Hematopoietic multipotent progenitor cell treated with erythropoietin and hydrocortisone succinate and interleukin-3 and kit ligand, for 8 days (in vitro differentiated cells): ENCODE results near the gene IFT20.

Experiments
- DNase-seq: peaks from one replicate; pipeline ENCODE4 v3.0.0-alpha.2; 2015

IFT20 gene

GRCh38 chr17:28335201-28335958, at the start of gene IFT20, which contains the start of gene TNFAIP1:
IFT20 (minus strand) TSS chr17:28335472; CDS start chr17:28331985, 3,487 bp downstream.
TNFAIP1 (plus strand) TSS chr17:28335761; CDS start chr17:28339522, 3,761 bp downstream.
- peak; percentile 99 for DNase-seq

GRCh38 chr17:28385037-28385400, 49.7 kb upstream of the IFT20 start:
- no peak for DNase-seq

- DNase-seq, result peak; percentile 69
Observed at GRCh38 chr17:28384281-28385036, 49.2 kb upstream of the IFT20 start.

GRCh38 chr17:28381141-28381825, 46.0 kb upstream of the IFT20 start:
- DNase-seq, result peak; percentile 48

GRCh38 chr17:28379814-28380801, 44.8 kb upstream of the IFT20 start:
- DNase-seq, result no peak

- DNase-seq, result no peak
Observed at GRCh38 chr17:28372945-28373274, 37.6 kb upstream of the IFT20 start.

GRCh38 chr17:28372203-28372944, 37.1 kb upstream of the IFT20 start:
- no peak for DNase-seq

- peak; percentile 52 for DNase-seq
Observed at GRCh38 chr17:28371245-28372202, 36.3 kb upstream of the IFT20 start, which contains the start of gene SARM1. SARM1 (plus strand) TSS chr17:28371694; CDS start chr17:28372033, 339 bp downstream.

GRCh38 chr17:28370744-28371103, 35.5 kb upstream of the IFT20 start:
- no peak for DNase-seq

GRCh38 chr17:28370035-28370743, 34.9 kb upstream of the IFT20 start, which contains the start of gene VTN:
VTN (minus strand) TSS chr17:28370307; CDS start chr17:28370203, 104 bp downstream.
- peak; percentile 45 for DNase-seq

GRCh38 chr17:28369684-28370034, 34.4 kb upstream of the IFT20 start:
- no peak for DNase-seq

GRCh38 chr17:28368915-28369683, 33.8 kb upstream of the IFT20 start:
- no peak for DNase-seq

GRCh38 chr17:28368306-28368831, 33.1 kb upstream of the IFT20 start:
- DNase-seq, result no peak

GRCh38 chr17:28367641-28368305, 32.5 kb upstream of the IFT20 start:
- no peak for DNase-seq

- peak; percentile 27 for DNase-seq
Observed at GRCh38 chr17:28366605-28367004, 31.3 kb upstream of the IFT20 start.

GRCh38 chr17:28365487-28365886, 30.2 kb upstream of the IFT20 start:
- no peak for DNase-seq

- no peak for DNase-seq
Observed at GRCh38 chr17:28364665-28365363, 29.5 kb upstream of the IFT20 start, which contains the start of gene SEBOX. SEBOX (minus strand) TSS chr17:28365199; CDS start chr17:28365151, 48 bp downstream.
